Panc1 (cell line): ENCODE data around the gene C19orf25. TPM values are rescaled to one million over a fixed set of nuclear protein-coding genes. Genes with fewer than 3 reads are reported as not detected.

Source experiments
- ATAC-seq: fragments of 200-7000 bp; cut with Tn5 transposase; 2 replicates; pipeline ENCODE4 v1.9.1; 2020; ENCODE audit warnings: mild to moderate bottlenecking, moderate library complexity
- BruUV-seq: library from RNA; stranded (reverse); fragments of 400-500 nt; replicated peaks from 2 replicates; lab custom pipeline; 2021; lab: Mats Ljungman, UMichigan
- CTCF ChIA-PET: fragments of 300-600 bp; sonication (Branson Sonifier 250); formaldehyde crosslinking; loops from one replicate; lab custom pipeline; 2022; ENCODE audit warnings: antibody characterized with exemption; lab: Charles Lee
- POLR2A ChIA-PET: fragments of 300-600 bp; sonication (Branson Sonifier 250); formaldehyde crosslinking; loops from one replicate; lab custom pipeline; 2022; ENCODE audit warnings: antibody characterized with exemption; lab: Charles Lee
- DNase-seq: peaks from one replicate; pipeline ENCODE4 v3.0.0-alpha.2; 2010; ENCODE audit warnings: low read depth, low spot score
- H3K27ac ChIP-seq: 2 replicates; pipeline ENCODE4 v1.5.1; 2011; ENCODE audit warnings: mild to moderate bottlenecking, low read length, inconsistent platforms
- H3K27me3 ChIP-seq: fragments of 200-500 bp; sonication (Bioruptor generic); 2 replicates; pipeline ENCODE4 v1.6.0; 2014; ENCODE audit warnings: low read length, inconsistent platforms; ENCODE audit not compliant: control insufficient read depth, insufficient read depth
- H3K36me3 ChIP-seq: fragments of 200-500 bp; sonication (Bioruptor generic); 2 replicates; pipeline ENCODE4 v1.5.1; 2014; ENCODE audit warnings: inconsistent platforms, mild to moderate bottlenecking, low read length, moderate library complexity; ENCODE audit not compliant: control insufficient read depth, insufficient read depth
- H3K4me1 ChIP-seq: 2 replicates; pipeline ENCODE4 v1.5.1; 2011; ENCODE audit warnings: inconsistent platforms, mild to moderate bottlenecking, low read length, moderate library complexity; ENCODE audit not compliant: control insufficient read depth, insufficient read depth
- H3K4me3 ChIP-seq, 2 experiments: 2 replicates each; pipeline ENCODE4 v1.5.1; 2011 to 2012; ENCODE audit warnings: low read depth in 2 of 2, low read length in 2 of 2, mild to moderate bottlenecking in 2 of 2, inconsistent platforms in 1 of 2, moderate library complexity in 1 of 2
- H3K9me3 ChIP-seq: fragments of 200-500 bp; sonication (Bioruptor generic); 2 replicates; pipeline ENCODE4 v1.5.1; 2014; ENCODE audit warnings: low read depth, mild to moderate bottlenecking, inconsistent platforms, low read length, moderate library complexity; ENCODE audit not compliant: control insufficient read depth, insufficient read depth
- POLR2AphosphoS5 ChIP-seq: IDR thresholded peaks from 2 replicates; pipeline ENCODE4 v1.6.1; 2012; ENCODE audit warnings: mild to moderate bottlenecking, low read depth, low read length, moderate library complexity
- SIN3A ChIP-seq: IDR thresholded peaks from 2 replicates; pipeline ENCODE4 v1.6.1; 2012; ENCODE audit warnings: low read depth, mild to moderate bottlenecking, low read length, moderate library complexity, borderline replicate concordance; ENCODE audit not compliant: insufficient read depth
- TCF7L2 ChIP-seq: IDR thresholded peaks from 2 replicates; pipeline ENCODE4 v1.6.1; 2011; ENCODE audit warnings: mild to moderate bottlenecking, low read depth, low read length, inconsistent platforms
- in situ Hi-C: cut with HindIII; loops from 2 replicates; pipeline ENCODE4 v1.10.0; 2016; ENCODE audit warnings: low sequenced_read_pairs, low pct_unique_long_range_greater_than_20kb
- intact Hi-C: fragments of 100-400 bp; cut with micrococcal nuclease; formaldehyde crosslinking; loops from one replicate; pipeline ENCODE4 v1.10.0; 2022; ENCODE audit not compliant: unreplicated experiment
- total RNA-seq: library from RNA; stranded (reverse); gene quantifications from one replicate; pipeline ENCODE4 v1.2.1, GENCODE V29; 2021; ENCODE audit not compliant: unreplicated experiment
- TF ChIP-seq, protein P1 (sequence below), 2 experiments: IDR thresholded peaks; 2 replicates each; pipeline ENCODE4 v1.6.1; 2011 to 2012; ENCODE audit warnings: low read depth in 2 of 2, control low read depth in 1 of 2, low read length in 1 of 2, mild to moderate bottlenecking in 1 of 2, moderate library complexity in 1 of 2; ENCODE audit not compliant: insufficient read depth in 1 of 2
- TF ChIP-seq, protein P2 (sequence below): fragments of 450-650 bp; IDR thresholded peaks from 2 replicates; pipeline ENCODE4 v1.5.1; 2017; ENCODE audit warnings: mild to moderate bottlenecking

The C19orf25 gene
- total RNA-seq, 1 experiment from 2014 or later, result 34.7 TPM

DNA sequence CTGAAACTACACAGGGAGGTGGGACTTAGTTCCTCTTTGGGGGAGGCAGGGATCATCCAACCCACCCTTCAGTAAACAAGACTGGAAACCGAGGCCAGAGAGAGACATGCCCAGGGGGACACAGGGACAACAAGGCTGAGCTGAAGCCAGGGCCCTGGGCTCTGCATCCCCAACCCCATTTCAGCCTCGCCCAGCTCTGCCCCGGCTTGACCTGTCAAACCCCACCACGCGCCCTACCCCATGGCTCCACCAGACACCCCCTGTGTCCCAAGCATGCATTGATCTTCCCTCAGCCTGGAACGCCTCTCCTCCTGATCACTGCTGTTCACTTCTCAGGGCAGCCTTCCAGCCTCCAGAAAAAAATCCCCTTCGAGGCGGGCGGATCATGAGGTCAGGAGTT is 31.1 kb downstream of the C19orf25 start:
- ChIA-PET CTCF (interaction anchor here (0.6 kb wide), 1 partner anchor 344 kb away, joined by 10 read pairs; no protein-coding TSS in a partner anchor), POLR2A (no interaction called here)
- Histone ChIP-seq H3K27ac (no peak overlapping the region), H3K4me1 (peaks cover 15% of the 10 kb centered on the region), H3K27me3 (no peaks in the 10 kb centered on the region), H3K9me3 (no peaks in the 10 kb centered on the region), H3K4me3 (no peak overlapping the region), H3K36me3 (no peaks in the 10 kb centered on the region)
- TF ChIP-seq TCF7L2, result no peak
- no peak for TF ChIP-seq POLR2AphosphoS5
- TF ChIP-seq, protein P1, sequence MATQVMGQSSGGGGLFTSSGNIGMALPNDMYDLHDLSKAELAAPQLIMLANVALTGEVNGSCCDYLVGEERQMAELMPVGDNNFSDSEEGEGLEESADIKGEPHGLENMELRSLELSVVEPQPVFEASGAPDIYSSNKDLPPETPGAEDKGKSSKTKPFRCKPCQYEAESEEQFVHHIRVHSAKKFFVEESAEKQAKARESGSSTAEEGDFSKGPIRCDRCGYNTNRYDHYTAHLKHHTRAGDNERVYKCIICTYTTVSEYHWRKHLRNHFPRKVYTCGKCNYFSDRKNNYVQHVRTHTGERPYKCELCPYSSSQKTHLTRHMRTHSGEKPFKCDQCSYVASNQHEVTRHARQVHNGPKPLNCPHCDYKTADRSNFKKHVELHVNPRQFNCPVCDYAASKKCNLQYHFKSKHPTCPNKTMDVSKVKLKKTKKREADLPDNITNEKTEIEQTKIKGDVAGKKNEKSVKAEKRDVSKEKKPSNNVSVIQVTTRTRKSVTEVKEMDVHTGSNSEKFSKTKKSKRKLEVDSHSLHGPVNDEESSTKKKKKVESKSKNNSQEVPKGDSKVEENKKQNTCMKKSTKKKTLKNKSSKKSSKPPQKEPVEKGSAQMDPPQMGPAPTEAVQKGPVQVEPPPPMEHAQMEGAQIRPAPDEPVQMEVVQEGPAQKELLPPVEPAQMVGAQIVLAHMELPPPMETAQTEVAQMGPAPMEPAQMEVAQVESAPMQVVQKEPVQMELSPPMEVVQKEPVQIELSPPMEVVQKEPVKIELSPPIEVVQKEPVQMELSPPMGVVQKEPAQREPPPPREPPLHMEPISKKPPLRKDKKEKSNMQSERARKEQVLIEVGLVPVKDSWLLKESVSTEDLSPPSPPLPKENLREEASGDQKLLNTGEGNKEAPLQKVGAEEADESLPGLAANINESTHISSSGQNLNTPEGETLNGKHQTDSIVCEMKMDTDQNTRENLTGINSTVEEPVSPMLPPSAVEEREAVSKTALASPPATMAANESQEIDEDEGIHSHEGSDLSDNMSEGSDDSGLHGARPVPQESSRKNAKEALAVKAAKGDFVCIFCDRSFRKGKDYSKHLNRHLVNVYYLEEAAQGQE (IDR thresholded peaks at IDR 0.05; ENCODE audit: insufficient read depth in 1 of 2, low read depth in 2 of 2, low read length in 1 of 2), result no peak
- TF ChIP-seq, protein P2, sequence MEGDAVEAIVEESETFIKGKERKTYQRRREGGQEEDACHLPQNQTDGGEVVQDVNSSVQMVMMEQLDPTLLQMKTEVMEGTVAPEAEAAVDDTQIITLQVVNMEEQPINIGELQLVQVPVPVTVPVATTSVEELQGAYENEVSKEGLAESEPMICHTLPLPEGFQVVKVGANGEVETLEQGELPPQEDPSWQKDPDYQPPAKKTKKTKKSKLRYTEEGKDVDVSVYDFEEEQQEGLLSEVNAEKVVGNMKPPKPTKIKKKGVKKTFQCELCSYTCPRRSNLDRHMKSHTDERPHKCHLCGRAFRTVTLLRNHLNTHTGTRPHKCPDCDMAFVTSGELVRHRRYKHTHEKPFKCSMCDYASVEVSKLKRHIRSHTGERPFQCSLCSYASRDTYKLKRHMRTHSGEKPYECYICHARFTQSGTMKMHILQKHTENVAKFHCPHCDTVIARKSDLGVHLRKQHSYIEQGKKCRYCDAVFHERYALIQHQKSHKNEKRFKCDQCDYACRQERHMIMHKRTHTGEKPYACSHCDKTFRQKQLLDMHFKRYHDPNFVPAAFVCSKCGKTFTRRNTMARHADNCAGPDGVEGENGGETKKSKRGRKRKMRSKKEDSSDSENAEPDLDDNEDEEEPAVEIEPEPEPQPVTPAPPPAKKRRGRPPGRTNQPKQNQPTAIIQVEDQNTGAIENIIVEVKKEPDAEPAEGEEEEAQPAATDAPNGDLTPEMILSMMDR, result no peak
- TF ChIP-seq SIN3A, result no peak
- ATAC-seq (no peak), DNase-seq (no peak)
- BruUV-seq, result no TSS peak
- intact Hi-C loops (no loop called here), in situ Hi-C loops (no loop called here)

GRCh38 chr19:1447504-1447903 is 31.5 kb downstream of the C19orf25 start:
- ChIA-PET CTCF (interaction anchor here (0.6 kb wide), 1 partner anchor 345 kb away, joined by 10 read pairs; no protein-coding TSS in a partner anchor), POLR2A (no interaction called here)
- TF ChIP-seq, protein P1 (IDR thresholded peaks at IDR 0.05; ENCODE audit: insufficient read depth in 1 of 2, low read depth in 2 of 2, low read length in 1 of 2), result no peak
- TF ChIP-seq SIN3A (no peak), POLR2AphosphoS5 (no peak), TCF7L2 (no peak)
- TF ChIP-seq, protein P2, result no peak
- Histone ChIP-seq H3K36me3 (no peaks in the 10 kb centered on the region), H3K27ac (no peak overlapping the region), H3K27me3 (no peaks in the 10 kb centered on the region), H3K4me1 (peaks cover 19% of the 10 kb centered on the region), H3K9me3 (no peaks in the 10 kb centered on the region), H3K4me3 (peak overlapping the region; percentile 50 to 52; a peak in 3 of 4 replicates)
- intact Hi-C loops, result no loop called here
- BruUV-seq, result no TSS peak
- DNase-seq (no peak), ATAC-seq (no peak)
- in situ Hi-C loops, result no loop called here
